Activated naive CD8-positive, alpha-beta T cell (primary cell): Measurements from ENCODE around the gene NFKB2.
A peak's percentile ranks its signal among the peaks of the same experiment; 100 is the strongest.

Experiments
- H3K27ac Mint-ChIP-seq: one replicate; pipeline ENCODE4 v1.8.0; 2021; ENCODE audit warnings: mixed read lengths
- H3K27me3 Mint-ChIP-seq: one replicate; pipeline ENCODE4 v1.8.0; 2021; ENCODE audit warnings: mixed read lengths
- H3K36me3 Mint-ChIP-seq: one replicate; pipeline ENCODE4 v1.8.0; 2021; ENCODE audit warnings: mixed read lengths
- H3K4me1 Mint-ChIP-seq: one replicate; pipeline ENCODE4 v1.8.0; 2021; ENCODE audit warnings: low read depth, mixed read lengths
- H3K4me3 Mint-ChIP-seq: one replicate; pipeline ENCODE4 v1.8.0; 2021; ENCODE audit warnings: mild to moderate bottlenecking, mixed read lengths
- H3K9me3 Mint-ChIP-seq: one replicate; pipeline ENCODE4 v1.8.0; 2021; ENCODE audit warnings: low read depth, mixed read lengths

Gene NFKB2

DNA sequence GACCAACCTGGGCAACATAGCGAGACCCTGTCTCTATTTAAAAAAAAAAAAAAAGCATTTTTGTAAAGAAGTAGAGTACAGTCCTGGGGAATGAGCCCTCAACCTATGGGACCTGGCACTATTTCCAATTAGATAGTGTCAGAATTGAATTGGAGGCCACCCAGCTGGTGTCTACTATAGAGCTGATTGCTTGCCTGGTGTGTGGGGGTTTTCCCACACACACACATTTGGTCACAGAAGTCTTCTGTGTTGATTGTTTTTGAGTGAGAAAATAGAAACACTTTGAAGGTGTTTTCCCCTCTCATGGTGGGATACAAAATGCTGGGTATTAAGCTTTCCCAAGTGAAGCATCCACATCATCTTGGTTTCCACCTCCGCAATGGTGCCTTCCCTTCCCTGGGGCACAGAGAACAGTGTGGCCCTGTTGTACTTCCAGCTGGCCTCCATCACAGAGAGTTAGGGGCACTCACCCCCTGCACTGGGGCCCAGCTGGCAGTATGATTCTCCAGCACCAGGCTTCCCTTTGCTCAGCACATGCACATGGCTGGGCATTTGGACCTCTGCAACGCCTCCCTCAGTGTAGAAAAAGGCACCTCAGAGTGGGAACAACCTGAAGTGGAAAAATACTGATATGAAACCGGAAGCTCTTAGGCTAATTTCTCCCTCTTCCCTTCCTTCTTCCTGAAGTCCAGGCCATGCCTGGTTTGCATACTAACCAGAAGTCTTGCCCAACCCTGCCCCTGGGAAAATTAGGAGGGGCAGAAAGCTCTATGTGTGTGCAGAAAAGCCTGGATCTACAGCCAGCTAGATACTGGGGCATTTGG lies 10.7 kb upstream of the NFKB2 start:
- H3K27me3 Mint-ChIP-seq = no peaks in the 10 kb centered on the region
- no peaks in the 10 kb centered on the region for H3K36me3 Mint-ChIP-seq
- H3K9me3 Mint-ChIP-seq = no peaks in the 10 kb centered on the region
- peak overlapping the region; percentile 34 for H3K27ac Mint-ChIP-seq
- no peaks in the 10 kb centered on the region for H3K4me1 Mint-ChIP-seq
- H3K4me3 Mint-ChIP-seq = no peak overlapping the region

DNA sequence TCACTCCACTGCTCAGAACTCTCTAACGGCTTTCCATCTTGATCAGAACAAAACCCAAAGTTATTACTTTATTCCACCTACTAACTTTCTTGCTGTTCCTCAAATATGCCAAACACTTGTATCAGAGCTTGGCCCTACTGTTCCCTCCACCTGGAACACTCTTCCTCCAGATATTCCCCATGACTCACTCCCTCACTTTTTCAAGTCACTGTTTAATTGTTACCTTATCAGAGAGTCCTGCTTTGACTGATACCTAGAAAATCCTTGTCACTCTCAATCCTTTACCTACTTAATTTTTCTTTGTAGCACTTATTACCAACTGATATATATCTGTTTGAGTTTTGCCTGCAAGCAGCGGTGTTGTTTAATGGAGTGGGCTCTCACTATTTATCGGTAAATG lies 5.6 kb upstream of the NFKB2 start:
- H3K4me3 Mint-ChIP-seq = no peak overlapping the region
- peaks cover 7% of the 10 kb centered on the region for H3K4me1 Mint-ChIP-seq
- no peaks in the 10 kb centered on the region for H3K27me3 Mint-ChIP-seq
- H3K9me3 Mint-ChIP-seq = no peaks in the 10 kb centered on the region
- no peak overlapping the region for H3K27ac Mint-ChIP-seq
- no peaks in the 10 kb centered on the region for H3K36me3 Mint-ChIP-seq

DNA sequence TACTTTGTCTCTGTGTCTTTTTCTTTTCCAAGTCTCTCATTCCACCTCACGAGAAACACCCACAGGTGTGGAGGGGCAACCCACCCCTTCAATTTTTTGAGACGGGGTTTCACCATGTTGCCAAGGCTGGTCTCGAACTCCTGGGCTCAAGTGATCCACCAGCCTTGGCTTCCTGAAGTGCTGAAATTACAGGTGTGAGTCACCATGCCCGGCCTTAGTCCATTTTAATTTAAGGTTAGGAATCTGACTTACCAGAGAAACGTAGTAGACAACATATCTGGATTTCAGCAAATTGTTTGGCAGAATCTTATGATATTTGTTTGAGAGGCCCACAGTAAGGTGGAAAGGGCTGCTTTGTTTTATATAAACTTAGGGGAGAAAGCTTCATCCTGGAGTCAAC lies 3.2 kb upstream of the NFKB2 start:
- H3K4me1 Mint-ChIP-seq = peaks cover 19% of the 10 kb centered on the region
- H3K27me3 Mint-ChIP-seq = no peaks in the 10 kb centered on the region
- H3K36me3 Mint-ChIP-seq = no peaks in the 10 kb centered on the region
- H3K4me3 Mint-ChIP-seq = no peak overlapping the region
- H3K9me3 Mint-ChIP-seq = no peaks in the 10 kb centered on the region
- no peak overlapping the region for H3K27ac Mint-ChIP-seq

DNA sequence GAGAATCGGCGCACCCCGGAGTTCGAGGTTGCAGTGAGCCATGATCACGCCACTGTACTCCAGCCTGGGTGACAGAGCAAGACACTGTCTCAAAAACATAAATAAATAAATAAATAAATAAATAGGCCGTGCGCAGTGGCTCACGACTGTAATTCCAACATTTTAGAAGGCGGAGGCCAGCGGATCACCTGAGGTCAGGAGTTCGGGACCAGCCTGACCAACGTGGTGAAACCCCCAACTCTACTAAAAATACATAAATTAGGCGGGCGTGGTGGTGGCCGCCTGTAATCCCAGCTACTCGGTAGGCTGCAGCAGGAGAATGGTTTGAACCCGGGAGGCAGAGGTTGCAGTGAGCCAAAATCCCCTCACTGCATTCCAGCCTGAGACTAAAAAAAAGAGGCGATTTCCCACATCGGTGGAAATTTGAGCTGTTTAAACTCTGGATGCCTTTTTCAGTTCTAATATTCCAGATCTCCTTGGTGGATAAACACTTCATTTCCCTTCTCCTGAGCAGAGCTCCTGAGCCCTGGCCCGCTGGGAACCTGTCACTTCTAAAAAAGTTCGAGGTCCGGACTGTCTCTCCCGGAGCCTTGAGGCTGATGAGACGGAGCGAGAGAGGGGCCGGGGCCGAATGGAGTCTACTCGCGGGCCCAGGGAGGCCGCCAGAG lies 2.0 kb upstream of the NFKB2 start:
- Mint-ChIP-seq H3K27ac (peak overlapping the region; percentile 97), H3K4me3 (peak overlapping the region; percentile 92), H3K27me3 (no peaks in the 10 kb centered on the region), H3K36me3 (no peaks in the 10 kb centered on the region), H3K9me3 (no peaks in the 10 kb centered on the region), H3K4me1 (peaks cover 31% of the 10 kb centered on the region)

DNA sequence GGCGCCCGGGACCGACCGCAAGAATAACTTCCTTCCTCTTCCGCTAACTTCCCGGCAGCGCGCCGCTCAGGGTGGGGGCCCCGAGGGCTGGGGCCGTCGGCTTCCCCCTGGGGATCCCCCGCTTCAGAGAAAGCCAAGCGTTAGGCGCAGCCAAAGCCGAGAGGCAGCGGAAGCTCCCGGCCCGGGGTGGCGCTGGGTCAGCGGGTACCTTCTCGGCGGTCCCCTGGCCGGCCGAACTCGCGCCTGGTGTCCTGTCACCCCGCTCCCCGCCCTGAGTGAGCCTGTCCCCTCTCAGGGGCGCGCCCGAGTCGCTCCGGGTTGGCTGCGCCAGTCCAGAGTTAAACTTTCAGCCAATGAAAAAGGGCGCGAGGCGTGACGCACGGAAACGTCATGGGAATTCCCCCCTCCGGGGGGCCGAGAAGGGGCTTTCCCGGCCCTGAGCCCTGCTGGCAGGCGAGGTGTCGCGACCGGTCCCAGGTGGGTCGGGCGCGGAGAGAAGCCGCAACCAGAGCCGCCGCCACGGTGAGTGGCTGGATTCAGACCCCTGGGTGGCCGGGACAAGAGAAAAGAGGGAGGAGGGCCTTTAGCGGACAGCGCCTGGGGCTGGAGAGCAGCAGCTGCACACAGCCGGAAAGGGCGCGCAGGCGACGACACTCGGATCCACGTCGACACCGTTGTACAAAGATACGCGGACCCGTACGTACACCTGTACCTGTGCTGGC lies 1.3 kb upstream of the NFKB2 start:
- H3K4me3 Mint-ChIP-seq = peak overlapping the region; percentile 92
- peaks cover 35% of the 10 kb centered on the region for H3K4me1 Mint-ChIP-seq
- H3K27ac Mint-ChIP-seq = peak overlapping the region; percentile 97
- H3K9me3 Mint-ChIP-seq = no peaks in the 10 kb centered on the region
- H3K27me3 Mint-ChIP-seq = no peaks in the 10 kb centered on the region
- no peaks in the 10 kb centered on the region for H3K36me3 Mint-ChIP-seq

DNA sequence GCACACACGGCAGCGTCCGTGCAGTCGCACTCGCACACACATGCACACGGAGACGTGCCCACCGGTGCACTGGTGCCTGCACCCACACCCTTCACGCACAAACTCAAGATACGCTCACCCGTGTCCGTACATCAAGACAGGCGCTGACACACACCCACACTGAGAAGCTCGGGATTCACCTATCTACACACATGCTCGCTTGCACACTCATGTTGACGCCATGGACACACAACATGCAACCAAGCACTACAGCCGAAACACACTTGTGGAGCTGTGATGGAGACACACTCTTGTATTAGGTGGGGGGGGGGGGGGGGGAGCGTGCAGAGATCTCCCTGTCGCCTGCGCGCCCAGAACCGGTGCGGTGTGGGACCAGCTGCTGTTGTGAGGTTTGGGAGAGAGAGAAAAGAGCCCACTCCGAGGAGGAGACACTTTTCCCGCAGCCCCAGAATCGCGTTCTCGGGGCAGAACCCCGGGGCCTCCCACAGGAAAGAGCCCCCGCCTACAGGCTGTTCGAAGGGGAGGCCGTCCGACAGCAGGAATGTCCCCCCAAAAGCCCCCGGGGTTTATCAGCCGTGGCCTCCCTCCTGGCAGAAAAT lies 605 bp upstream of the NFKB2 start:
- Mint-ChIP-seq H3K4me1 (peaks cover 39% of the 10 kb centered on the region), H3K27ac (peak overlapping the region; percentile 97), H3K4me3 (peak overlapping the region; percentile 92), H3K9me3 (no peaks in the 10 kb centered on the region), H3K36me3 (no peaks in the 10 kb centered on the region), H3K27me3 (no peaks in the 10 kb centered on the region)

DNA sequence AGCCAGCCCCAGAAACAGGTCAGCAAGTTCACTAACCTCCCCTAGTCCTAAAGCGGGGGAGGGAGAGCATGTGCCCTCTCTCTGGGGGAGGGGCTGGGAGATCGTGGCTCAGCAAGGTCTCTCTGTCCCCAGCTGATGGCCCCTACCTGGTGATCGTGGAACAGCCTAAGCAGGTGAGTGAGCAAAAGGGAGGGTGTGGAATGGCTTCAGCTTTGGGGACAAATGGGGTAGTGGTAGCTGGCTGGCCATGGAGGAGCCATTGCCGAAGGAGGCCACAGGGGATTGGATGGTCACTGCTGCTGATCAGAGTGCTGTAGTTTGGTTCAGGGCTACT lies 779 bp downstream of the NFKB2 start:
- Mint-ChIP-seq H3K9me3 (no peaks in the 10 kb centered on the region), H3K4me1 (peaks cover 39% of the 10 kb centered on the region), H3K4me3 (peak overlapping the region; percentile 92), H3K36me3 (peaks cover 2% of the 10 kb centered on the region), H3K27me3 (no peaks in the 10 kb centered on the region), H3K27ac (peak overlapping the region; percentile 97)

DNA sequence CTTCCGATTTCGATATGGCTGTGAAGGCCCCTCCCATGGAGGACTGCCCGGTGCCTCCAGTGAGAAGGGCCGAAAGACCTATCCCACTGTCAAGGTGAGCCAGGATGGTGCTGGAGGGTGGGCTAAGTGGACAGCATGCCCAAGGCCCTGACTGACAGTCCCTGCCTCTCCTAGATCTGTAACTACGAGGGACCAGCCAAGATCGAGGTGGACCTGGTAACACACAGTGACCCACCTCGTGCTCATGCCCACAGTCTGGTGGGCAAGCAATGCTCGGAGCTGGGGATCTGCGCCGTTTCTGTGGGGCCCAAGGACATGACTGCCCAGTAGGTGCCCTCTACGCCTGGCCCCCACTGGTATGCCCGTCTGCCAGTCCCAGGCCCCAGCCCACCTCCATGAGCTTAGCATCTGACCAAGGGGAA lies 1.2 kb downstream of the NFKB2 start:
- Mint-ChIP-seq H3K27ac (peak overlapping the region; percentile 97), H3K36me3 (peaks cover 2% of the 10 kb centered on the region), H3K27me3 (no peaks in the 10 kb centered on the region), H3K4me3 (peak overlapping the region; percentile 92), H3K9me3 (no peaks in the 10 kb centered on the region), H3K4me1 (peaks cover 39% of the 10 kb centered on the region)

DNA sequence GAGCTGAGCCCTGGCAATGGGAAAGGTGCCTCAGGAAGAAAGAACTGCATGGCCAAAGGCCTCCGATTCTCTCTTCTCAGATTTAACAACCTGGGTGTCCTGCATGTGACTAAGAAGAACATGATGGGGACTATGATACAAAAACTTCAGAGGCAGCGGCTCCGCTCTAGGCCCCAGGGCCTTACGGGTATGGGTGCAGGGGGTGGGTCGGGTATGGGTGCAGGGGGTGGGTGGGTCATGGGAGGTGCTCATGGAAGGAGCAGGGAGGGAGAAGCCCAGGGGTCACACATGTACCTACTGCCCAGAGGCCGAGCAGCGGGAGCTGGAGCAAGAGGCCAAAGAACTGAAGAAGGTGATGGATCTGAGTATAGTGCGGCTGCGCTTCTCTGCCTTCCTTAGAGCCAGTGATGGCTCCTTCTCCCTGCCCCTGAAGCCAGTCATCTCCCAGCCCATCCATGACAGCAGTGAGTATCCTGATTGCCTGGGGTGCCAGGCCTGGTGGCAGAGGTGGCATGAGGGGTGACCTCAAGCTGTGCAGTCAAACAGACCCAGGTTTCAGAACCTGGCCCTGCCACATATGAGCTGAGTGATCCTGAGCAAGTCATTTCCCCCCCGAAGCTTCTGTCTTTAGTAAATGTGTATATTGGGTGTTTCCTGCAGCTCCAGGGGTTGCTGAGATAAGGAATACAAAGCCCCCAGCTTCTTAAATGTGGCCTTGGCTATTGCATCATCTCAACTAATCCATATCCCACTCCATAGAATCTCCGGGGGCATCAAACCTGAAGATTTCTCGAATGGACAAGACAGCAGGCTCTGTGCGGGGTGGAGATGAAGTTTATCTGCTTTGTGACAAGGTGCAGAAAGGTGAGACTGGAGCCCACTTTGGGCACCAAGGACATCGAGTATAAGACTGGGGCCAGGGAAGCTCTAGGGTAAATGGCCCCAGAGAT lies 2.0 kb downstream of the NFKB2 start:
- H3K36me3 Mint-ChIP-seq = peaks cover 2% of the 10 kb centered on the region
- H3K9me3 Mint-ChIP-seq = no peaks in the 10 kb centered on the region

DNA sequence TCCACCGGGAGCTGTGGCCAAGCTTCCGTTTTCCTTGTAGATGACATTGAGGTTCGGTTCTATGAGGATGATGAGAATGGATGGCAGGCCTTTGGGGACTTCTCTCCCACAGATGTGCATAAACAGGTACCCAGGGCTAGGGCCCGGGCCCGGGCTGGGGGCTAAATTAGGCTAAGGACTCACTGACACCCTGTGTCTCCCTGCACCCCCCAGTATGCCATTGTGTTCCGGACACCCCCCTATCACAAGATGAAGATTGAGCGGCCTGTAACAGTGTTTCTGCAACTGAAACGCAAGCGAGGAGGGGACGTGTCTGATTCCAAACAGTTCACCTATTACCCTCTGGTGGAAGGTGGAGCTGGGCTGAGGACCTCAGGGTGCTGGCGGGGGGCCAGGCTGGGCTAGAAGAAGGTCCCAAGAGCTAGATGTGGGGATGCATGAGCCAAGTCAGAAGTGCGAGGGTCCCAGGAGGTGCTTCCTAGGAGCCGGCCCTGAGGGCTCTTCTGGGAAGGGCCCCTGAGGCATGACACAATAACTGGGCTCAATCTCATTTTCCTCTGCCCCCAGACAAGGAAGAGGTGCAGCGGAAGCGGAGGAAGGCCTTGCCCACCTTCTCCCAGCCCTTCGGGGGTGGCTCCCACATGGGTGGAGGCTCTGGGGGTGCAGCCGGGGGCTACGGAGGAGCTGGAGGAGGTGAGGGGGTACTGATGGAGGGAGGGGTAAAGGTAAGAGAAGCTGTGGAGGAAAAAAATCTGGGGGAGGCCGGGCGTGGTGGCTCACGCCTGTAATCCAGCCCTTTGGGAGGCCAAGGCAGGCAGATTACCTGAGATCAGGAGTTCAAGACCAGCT lies 2.9 kb downstream of the NFKB2 start:
- H3K27me3 Mint-ChIP-seq = no peaks in the 10 kb centered on the region
- no peaks in the 10 kb centered on the region for H3K9me3 Mint-ChIP-seq
- H3K36me3 Mint-ChIP-seq = peaks cover 2% of the 10 kb centered on the region
- H3K4me3 Mint-ChIP-seq = peak overlapping the region; percentile 92
- H3K4me1 Mint-ChIP-seq = peaks cover 34% of the 10 kb centered on the region
- H3K27ac Mint-ChIP-seq = peak overlapping the region; percentile 54

More for the DNA sequence above, 2.0 kb downstream of the NFKB2 start:
- Mint-ChIP-seq H3K4me1 (peaks cover 39% of the 10 kb centered on the region), H3K27me3 (no peaks in the 10 kb centered on the region), H3K4me3 (peak overlapping the region; percentile 92), H3K27ac (peak overlapping the region; percentile 97)

DNA sequence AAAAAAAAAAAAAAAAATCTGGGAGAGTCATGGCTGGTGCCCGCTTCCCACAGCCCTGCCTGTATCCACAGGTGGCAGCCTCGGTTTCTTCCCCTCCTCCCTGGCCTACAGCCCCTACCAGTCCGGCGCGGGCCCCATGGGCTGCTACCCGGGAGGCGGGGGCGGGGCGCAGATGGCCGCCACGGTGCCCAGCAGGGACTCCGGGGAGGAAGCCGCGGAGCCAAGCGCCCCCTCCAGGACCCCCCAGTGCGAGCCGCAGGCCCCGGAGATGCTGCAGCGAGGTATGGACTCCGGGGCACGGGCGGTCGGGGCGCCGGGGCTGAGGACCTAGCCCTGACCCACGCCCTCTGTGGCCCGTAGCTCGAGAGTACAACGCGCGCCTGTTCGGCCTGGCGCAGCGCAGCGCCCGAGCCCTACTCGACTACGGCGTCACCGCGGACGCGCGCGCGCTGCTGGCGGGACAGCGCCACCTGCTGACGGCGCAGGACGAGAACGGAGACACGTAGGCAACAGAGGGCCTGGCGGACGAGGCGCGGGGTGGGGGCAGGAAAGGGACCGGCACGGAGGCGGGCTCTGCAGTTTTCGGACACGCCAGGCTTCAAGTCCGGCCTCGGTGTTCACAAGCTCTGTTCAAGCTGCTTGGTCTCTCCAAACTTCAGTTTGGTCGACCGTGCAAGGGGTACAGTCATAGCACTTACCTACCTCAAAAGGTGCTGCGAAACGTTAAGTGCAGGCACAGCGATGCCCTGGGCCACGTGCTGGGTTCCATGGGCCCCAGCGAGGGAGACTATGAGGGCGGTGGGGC lies 3.9 kb downstream of the NFKB2 start:
- peaks cover 32% of the 10 kb centered on the region for H3K4me1 Mint-ChIP-seq

DNA sequence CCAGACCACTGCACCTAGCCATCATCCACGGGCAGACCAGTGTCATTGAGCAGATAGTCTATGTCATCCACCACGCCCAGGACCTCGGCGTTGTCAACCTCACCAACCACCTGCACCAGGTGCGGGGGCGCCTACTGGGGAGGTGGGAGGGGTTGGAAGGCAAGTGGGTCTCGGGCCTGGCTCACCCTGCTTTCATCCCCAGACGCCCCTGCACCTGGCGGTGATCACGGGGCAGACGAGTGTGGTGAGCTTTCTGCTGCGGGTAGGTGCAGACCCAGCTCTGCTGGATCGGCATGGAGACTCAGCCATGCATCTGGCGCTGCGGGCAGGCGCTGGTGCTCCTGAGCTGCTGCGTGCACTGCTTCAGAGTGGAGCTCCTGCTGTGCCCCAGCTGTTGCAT lies 4.6 kb downstream of the NFKB2 start:
- H3K27me3 Mint-ChIP-seq = no peaks in the 10 kb centered on the region
- peaks cover 32% of the 10 kb centered on the region for H3K4me1 Mint-ChIP-seq
- H3K36me3 Mint-ChIP-seq = peaks cover 2% of the 10 kb centered on the region
- H3K9me3 Mint-ChIP-seq = no peaks in the 10 kb centered on the region
- no peak overlapping the region for H3K27ac Mint-ChIP-seq
- peak overlapping the region; percentile 71 for H3K4me3 Mint-ChIP-seq

More for the DNA sequence above, 3.9 kb downstream of the NFKB2 start:
- Mint-ChIP-seq H3K9me3 (no peaks in the 10 kb centered on the region), H3K27ac (peak overlapping the region; percentile 54), H3K4me3 (peak overlapping the region; percentile 92), H3K36me3 (peaks cover 2% of the 10 kb centered on the region), H3K27me3 (no peaks in the 10 kb centered on the region)
